Peyer's patch (tissue), 4 donors: ENCODE data around the gene AP5S1.

Experiments used
- CTCF ChIP-seq, 6 experiments: fragments of 450-650 bp in 4 of 6; fragments of 200-600 bp in 2 of 6; sonication (generic) in 1 of 6; IDR thresholded peaks; one replicate each; pipeline ENCODE4 v1.5.1; 2017 to 2019; ENCODE audit warnings: antibody characterized with exemption in 6 of 6, mild to moderate bottlenecking in 3 of 6, moderate library complexity in 1 of 6
- POLR2A ChIP-seq, 2 donors: fragments of 450-650 bp; IDR thresholded peaks; one replicate each; pipeline ENCODE4 v1.5.1; 2017; ENCODE audit warnings: antibody characterized with exemption in 2 of 2, mild to moderate bottlenecking in 2 of 2, moderate library complexity in 2 of 2

GRCh38 chr20:3782597-3782996 is 37.8 kb upstream of the AP5S1 start:
- TF ChIP-seq CTCF (IDR thresholded peaks at IDR 0.05): no peak
- no peak for TF ChIP-seq POLR2A (IDR thresholded peaks at IDR 0.05)
